ENCODE results near the gene TLR9.

The TLR9 gene

GRCh38 chr3:52232279-52233107, 7.0 kb upstream of the TLR9 start:
- DNase-seq (ENCODE audit: low read depth): no peak

GRCh38 chr3:52231502-52232278, 6.2 kb upstream of the TLR9 start:
- DNase-seq (ENCODE audit: low read depth): peak; percentile 81

GRCh38 chr3:52230889-52231499, 5.5 kb upstream of the TLR9 start:
- DNase-seq (ENCODE audit: low read depth): no peak

- no peak for DNase-seq (ENCODE audit: low read depth)
These were observed 5.0 kb upstream of the TLR9 start for GRCh38 chr3:52230461-52230860.

- no peak for DNase-seq (ENCODE audit: low read depth)
These were observed 4.2 kb upstream of the TLR9 start for GRCh38 chr3:52229656-52230055.

- no peak for DNase-seq (ENCODE audit: low read depth)
These were observed 3.4 kb upstream of the TLR9 start for GRCh38 chr3:52228751-52229291.

GRCh38 chr3:52228266-52228665, 2.8 kb upstream of the TLR9 start:
- DNase-seq (ENCODE audit: low read depth): no peak

- DNase-seq (ENCODE audit: low read depth): no peak
These were observed 2.3 kb upstream of the TLR9 start for GRCh38 chr3:52227766-52228165.

GRCh38 chr3:52227117-52227516, 1.7 kb upstream of the TLR9 start:
- no peak for DNase-seq (ENCODE audit: low read depth)

GRCh38 chr3:52226229-52226817, 878 bp upstream of the TLR9 start:
- DNase-seq (ENCODE audit: low read depth): no peak

GRCh38 chr3:52223449-52224408, 1.7 kb downstream of the TLR9 start:
- no peak for DNase-seq (ENCODE audit: low read depth)

- DNase-seq (ENCODE audit: low read depth): no peak
These were observed 2.9 kb downstream of the TLR9 start for GRCh38 chr3:52222319-52223221.

- DNase-seq (ENCODE audit: low read depth): peak; percentile 60
These were observed 3.7 kb downstream of the TLR9 start for GRCh38 chr3:52221563-52222318.

- no peak for DNase-seq (ENCODE audit: low read depth)
These were observed 4.3 kb downstream of the TLR9 start for GRCh38 chr3:52221141-52221562.

- DNase-seq (ENCODE audit: low read depth): peak; percentile 76
These were observed 4.9 kb downstream of the TLR9 start for GRCh38 chr3:52220380-52221026.

GRCh38 chr3:52218937-52219650, 6.4 kb downstream of the TLR9 start:
- DNase-seq (ENCODE audit: low read depth): no peak

GRCh38 chr3:52218454-52218853, 7.0 kb downstream of the TLR9 start:
- DNase-seq (ENCODE audit: low read depth): no peak

GRCh38 chr3:52218026-52218425, 7.4 kb downstream of the TLR9 start:
- DNase-seq (ENCODE audit: low read depth): no peak
